Activated CD8-positive, alpha-beta memory T cell treated with anti-CD3 and anti-CD28 coated beads, Interleukin-2, amount 10 ng/mL, durations not matched to agents 7 days and 5 days (primary cell): ENCODE results near the gene PCCA. TPM values are rescaled to one million over a fixed set of nuclear protein-coding genes. Genes with fewer than 3 reads are reported as not detected.

ENCODE experiments used
- ATAC-seq: fragments of 150-1000 bp; cut with Tn5 transposase; one replicate; pipeline ENCODE4 v1.10.0; 2021; ENCODE audit warnings: moderate library complexity
- CTCF ChIA-PET: fragments of 350-600 bp; sonication (Branson Sonifier 250); formaldehyde crosslinking; loops from one replicate; lab custom pipeline; 2021; ENCODE audit warnings: antibody characterized with exemption; lab: Charles Lee
- DNase-seq: peaks from one replicate; pipeline ENCODE4 v3.0.0-alpha.2; 2020
- H3K27ac Mint-ChIP-seq: one replicate; pipeline ENCODE4 v1.8.0; 2021; ENCODE audit warnings: mild to moderate bottlenecking, mixed read lengths
- H3K27me3 Mint-ChIP-seq: one replicate; pipeline ENCODE4 v1.8.0; 2021; ENCODE audit warnings: mixed read lengths
- H3K36me3 Mint-ChIP-seq: one replicate; pipeline ENCODE4 v1.8.0; 2021; ENCODE audit warnings: mild to moderate bottlenecking, mixed read lengths
- H3K4me1 Mint-ChIP-seq: one replicate; pipeline ENCODE4 v1.8.0; 2021; ENCODE audit warnings: mixed read lengths
- H3K4me3 Mint-ChIP-seq: one replicate; pipeline ENCODE4 v1.8.0; 2021; ENCODE audit warnings: mild to moderate bottlenecking, moderate library complexity, mixed read lengths
- H3K9me3 Mint-ChIP-seq: one replicate; pipeline ENCODE4 v1.8.0; 2022; ENCODE audit warnings: low read depth, mixed read lengths
- total RNA-seq, 2 experiments: library from RNA; stranded (reverse); gene quantifications; one replicate each; pipeline ENCODE4 v1.2.3, GENCODE V29; 2021

Gene PCCA
- total RNA-seq, 2 experiments from 2014 or later = 14.1 to 17.9 TPM

- Mint-ChIP-seq H3K36me3 (peaks cover 2% of the 10 kb centered on the region), H3K4me1 (peaks cover 37% of the 10 kb centered on the region), H3K9me3 (no peaks in the 10 kb centered on the region), H3K4me3 (no peak overlapping the region), H3K27me3 (no peaks in the 10 kb centered on the region), H3K27ac (no peak overlapping the region)
- CTCF ChIA-PET = interaction anchor here (0.9 to 1.2 kb wide), 3 partner anchors 26 to 854 kb away, joined by 3 to 4 read pairs (median 3); no protein-coding TSS in a partner anchor
- ATAC-seq (no peak), DNase-seq (no peak)
Observed at GRCh38 chr13:100510208-100510957, 421.5 kb downstream of the PCCA start.

DNA sequence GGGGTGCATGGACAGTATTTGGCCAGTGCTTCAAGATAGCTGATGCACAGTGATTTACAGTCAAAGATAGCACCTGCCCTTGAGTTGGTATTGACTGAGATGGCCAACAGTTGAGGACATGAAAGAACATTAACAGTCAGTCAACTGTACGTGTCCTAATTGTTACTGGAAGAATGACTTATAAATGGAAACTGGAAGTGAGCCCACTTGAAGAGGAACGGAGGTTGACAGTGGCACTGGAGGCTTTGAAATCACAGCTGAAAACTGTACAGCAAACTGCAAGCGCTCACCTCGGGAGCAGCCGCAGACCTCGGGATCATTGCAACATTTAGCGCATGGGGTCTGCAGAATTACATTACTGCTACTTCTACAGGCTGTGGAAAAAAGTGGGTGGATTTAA lies 422.6 kb downstream of the PCCA start:
- CTCF ChIA-PET = interaction anchor here (0.6 to 1.0 kb wide), 3 partner anchors 27 to 855 kb away, joined by 3 to 4 read pairs (median 4); no protein-coding TSS in a partner anchor
- DNase-seq = no peak
- no peak overlapping the region for H3K4me3 Mint-ChIP-seq
- no peaks in the 10 kb centered on the region for H3K9me3 Mint-ChIP-seq
- peaks cover 27% of the 10 kb centered on the region for H3K4me1 Mint-ChIP-seq
- no peak overlapping the region for H3K27ac Mint-ChIP-seq
- H3K36me3 Mint-ChIP-seq = peaks cover 3% of the 10 kb centered on the region
- no peaks in the 10 kb centered on the region for H3K27me3 Mint-ChIP-seq
- ATAC-seq = no peak

DNA sequence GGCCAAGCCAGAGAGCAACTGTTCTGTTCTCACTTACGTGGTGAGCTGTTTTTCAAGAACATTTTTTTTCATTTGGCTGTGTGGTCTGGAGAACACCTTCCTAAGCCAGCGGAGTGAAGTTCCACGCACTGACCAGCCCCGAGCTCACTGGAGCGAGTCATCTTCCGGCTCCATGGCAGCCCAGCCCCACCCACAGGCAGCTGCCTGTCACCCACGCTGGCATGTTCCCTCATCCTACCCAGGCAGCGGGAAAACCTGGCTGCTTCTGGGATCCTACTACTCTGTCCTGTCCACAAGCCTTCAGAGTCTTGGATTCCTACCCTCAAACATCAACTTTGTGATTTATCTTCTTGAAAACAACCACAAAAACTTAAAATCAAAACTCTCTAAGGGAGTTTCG lies 423.5 kb downstream of the PCCA start:
- DNase-seq (no peak), ATAC-seq (no peak)
- H3K27me3 Mint-ChIP-seq = no peaks in the 10 kb centered on the region
- peaks cover 3% of the 10 kb centered on the region for H3K36me3 Mint-ChIP-seq
- H3K27ac Mint-ChIP-seq = no peak overlapping the region
- no peaks in the 10 kb centered on the region for H3K9me3 Mint-ChIP-seq
- H3K4me3 Mint-ChIP-seq = no peak overlapping the region
- peaks cover 26% of the 10 kb centered on the region for H3K4me1 Mint-ChIP-seq
- CTCF ChIA-PET = interaction anchor here (0.9 kb wide), 1 partner anchor 119 kb away, joined by 4 read pairs; no protein-coding TSS in a partner anchor

GRCh38 chr13:100513171-100513570 lies 424.3 kb downstream of the PCCA start:
- ATAC-seq (no peak), DNase-seq (no peak)
- Mint-ChIP-seq H3K36me3 (peaks cover 3% of the 10 kb centered on the region), H3K9me3 (no peaks in the 10 kb centered on the region), H3K27ac (no peak overlapping the region), H3K27me3 (no peaks in the 10 kb centered on the region), H3K4me1 (peaks cover 30% of the 10 kb centered on the region), H3K4me3 (no peak overlapping the region)
- CTCF ChIA-PET = interaction anchor here (2.2 kb wide), 1 partner anchor 470 kb away, joined by 5 read pairs; no protein-coding TSS in a partner anchor

GRCh38 chr13:100513987-100514670 lies 425.2 kb downstream of the PCCA start:
- H3K27ac Mint-ChIP-seq = no peak overlapping the region
- no peaks in the 10 kb centered on the region for H3K27me3 Mint-ChIP-seq
- no peak for ATAC-seq
- H3K9me3 Mint-ChIP-seq = no peaks in the 10 kb centered on the region
- CTCF ChIA-PET = interaction anchor here (0.8 to 4.1 kb wide), 23 partner anchors 9 to 858 kb away, joined by 3 to 32 read pairs (median 5); partner anchors contain the start of genes PCCA and ZIC2
- H3K36me3 Mint-ChIP-seq = peaks cover 2% of the 10 kb centered on the region
- peaks cover 32% of the 10 kb centered on the region for H3K4me1 Mint-ChIP-seq
- no peak for DNase-seq
- H3K4me3 Mint-ChIP-seq = no peak overlapping the region

DNA sequence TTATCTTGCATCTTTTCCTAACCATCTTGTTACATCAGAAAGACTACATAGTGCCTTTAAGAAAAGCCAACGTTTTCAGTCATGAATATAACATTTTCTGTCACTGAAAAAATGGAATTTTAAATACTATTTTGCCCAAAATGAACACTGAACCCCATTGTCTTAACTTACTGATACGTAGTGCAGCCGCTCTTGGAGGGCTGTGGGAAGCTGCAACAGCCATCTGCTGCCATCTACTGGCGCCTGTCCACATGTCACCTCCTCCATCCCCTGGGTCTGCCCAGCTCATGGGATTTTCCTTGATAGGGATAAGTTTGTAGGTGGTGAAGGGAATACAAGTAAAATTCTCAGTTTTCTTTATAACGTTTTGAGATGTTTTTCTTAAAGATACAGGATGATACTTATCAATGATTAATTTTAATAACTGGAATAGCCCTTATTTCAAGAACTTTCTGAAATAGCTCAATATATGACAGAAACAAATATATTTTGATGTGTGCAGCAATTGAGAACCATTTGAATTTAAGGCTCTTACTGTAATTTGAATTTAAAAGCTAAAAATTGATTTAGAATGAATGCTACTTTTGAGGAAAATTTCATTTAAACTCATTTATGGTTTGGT lies 426.0 kb downstream of the PCCA start:
- CTCF ChIA-PET = interaction anchor here (0.6 to 4.1 kb wide), 40 partner anchors 8 to 909 kb away, joined by 3 to 32 read pairs (median 4); partner anchors contain the start of genes CLYBL, PCCA and ZIC2
- Mint-ChIP-seq H3K4me3 (no peak overlapping the region), H3K9me3 (no peaks in the 10 kb centered on the region), H3K4me1 (peaks cover 32% of the 10 kb centered on the region), H3K36me3 (peaks cover 2% of the 10 kb centered on the region), H3K27me3 (no peaks in the 10 kb centered on the region), H3K27ac (no peak overlapping the region)
- DNase-seq = peak; percentile 83
- ATAC-seq = peak; percentile 97

- Mint-ChIP-seq H3K9me3 (no peaks in the 10 kb centered on the region), H3K36me3 (peaks cover 2% of the 10 kb centered on the region), H3K4me1 (peaks cover 32% of the 10 kb centered on the region), H3K27ac (no peak overlapping the region), H3K27me3 (no peaks in the 10 kb centered on the region), H3K4me3 (no peak overlapping the region)
- CTCF ChIA-PET = interaction anchor here (0.6 to 4.1 kb wide), 39 partner anchors 8 to 909 kb away, joined by 3 to 32 read pairs (median 4); partner anchors contain the start of genes CLYBL, PCCA and ZIC2
- ATAC-seq (no peak), DNase-seq (no peak)
Observed at GRCh38 chr13:100515410-100515800, 426.5 kb downstream of the PCCA start.

DNA sequence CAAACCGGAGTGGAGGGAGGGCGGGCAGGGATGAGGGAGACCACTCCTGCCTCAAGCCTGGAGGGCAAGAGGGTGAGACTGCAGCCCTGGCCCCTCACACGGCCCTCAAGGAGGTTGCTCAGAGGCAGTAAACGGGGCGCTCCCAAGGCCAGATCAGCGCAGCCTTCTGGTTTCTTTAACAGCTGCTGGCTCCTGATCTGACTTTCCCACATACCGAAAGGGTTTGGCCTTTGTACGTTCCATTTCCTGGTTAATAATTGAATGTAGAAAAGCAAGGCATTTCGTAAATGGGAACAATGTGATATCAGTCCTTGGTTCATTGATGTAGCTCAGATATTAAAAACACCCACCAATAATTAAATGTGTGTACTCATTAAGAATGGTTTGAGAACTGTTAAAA lies 428.2 kb downstream of the PCCA start:
- Mint-ChIP-seq H3K27me3 (peaks cover 3% of the 10 kb centered on the region), H3K4me1 (peaks cover 37% of the 10 kb centered on the region), H3K9me3 (no peaks in the 10 kb centered on the region), H3K27ac (peak overlapping the region; percentile 53), H3K36me3 (peaks cover 2% of the 10 kb centered on the region), H3K4me3 (peak overlapping the region; percentile 42)
- no peak for DNase-seq
- CTCF ChIA-PET = interaction anchor here (1.2 to 4.1 kb wide), 2 partner anchors 56 to 861 kb away, joined by 3 to 32 read pairs; no protein-coding TSS in a partner anchor
- no peak for ATAC-seq

- ATAC-seq (peak; percentile 11), DNase-seq (no peak)
- H3K27ac Mint-ChIP-seq = peak overlapping the region; percentile 69
- peak overlapping the region; percentile 42 for H3K4me3 Mint-ChIP-seq
- peaks cover 42% of the 10 kb centered on the region for H3K4me1 Mint-ChIP-seq
- peaks cover 3% of the 10 kb centered on the region for H3K27me3 Mint-ChIP-seq
- CTCF ChIA-PET = interaction anchor here (1.2 kb wide), 1 partner anchor 55 kb away, joined by 3 read pairs; no protein-coding TSS in a partner anchor
- peaks cover 2% of the 10 kb centered on the region for H3K36me3 Mint-ChIP-seq
- H3K9me3 Mint-ChIP-seq = no peaks in the 10 kb centered on the region
Observed at GRCh38 chr13:100517728-100518127, 428.8 kb downstream of the PCCA start.

- ATAC-seq (no peak), DNase-seq (no peak)
- peaks cover 2% of the 10 kb centered on the region for H3K36me3 Mint-ChIP-seq
- H3K27me3 Mint-ChIP-seq = peaks cover 3% of the 10 kb centered on the region
- no peak overlapping the region for H3K27ac Mint-ChIP-seq
- peaks cover 40% of the 10 kb centered on the region for H3K4me1 Mint-ChIP-seq
- H3K4me3 Mint-ChIP-seq = no peak overlapping the region
- no peaks in the 10 kb centered on the region for H3K9me3 Mint-ChIP-seq
- CTCF ChIA-PET = interaction anchor here (0.9 kb wide), 1 partner anchor 602 kb away, joined by 4 read pairs; no protein-coding TSS in a partner anchor
Observed at GRCh38 chr13:100518394-100519062, 429.6 kb downstream of the PCCA start.

GRCh38 chr13:100519626-100520025 lies 430.7 kb downstream of the PCCA start:
- H3K36me3 Mint-ChIP-seq = peaks cover 2% of the 10 kb centered on the region
- CTCF ChIA-PET = interaction anchor here (1.2 kb wide), 1 partner anchor 619 kb away, joined by 3 read pairs; no protein-coding TSS in a partner anchor
- H3K27ac Mint-ChIP-seq = no peak overlapping the region
- peaks cover 3% of the 10 kb centered on the region for H3K27me3 Mint-ChIP-seq
- ATAC-seq = no peak
- H3K4me3 Mint-ChIP-seq = no peak overlapping the region
- peaks cover 35% of the 10 kb centered on the region for H3K4me1 Mint-ChIP-seq
- no peaks in the 10 kb centered on the region for H3K9me3 Mint-ChIP-seq
- no peak for DNase-seq
